ENCODE results near the gene DDI2.

GRCh38 chr1:15676688-15677661 is 59.7 kb downstream of the DDI2 start:
- TF ChIP-seq CTCF (IDR thresholded peaks at IDR 0.05) (no peak), EZH2 (IDR thresholded peaks at IDR 0.05) (no peak)
